ENCODE results near the gene CDH22. TPM values are rescaled to one million over a fixed set of nuclear protein-coding genes. Genes with fewer than 3 reads are reported as not detected.
A peak's percentile ranks its signal among the peaks of the same experiment; 100 is the strongest.

Gene CDH22
- total and polyA plus RNA-seq, 9 of the 15 experiments (the other 6 are each of a cell fraction or from before 2014, with no cell fraction given): 0.07 to 0.08 TPM; not detected in 7

- FAIRE-seq: no peak
- intact Hi-C loops (cut with micrococcal nuclease): loop anchor here (5.0 kb wide), 1 partner anchor 147 kb away; no protein-coding TSS in a partner anchor
Observed at GRCh38 chr20:46169245-46170171, 138.8 kb downstream of the CDH22 start.

More at GRCh38 chr20:46169245-46170171, 138.8 kb downstream of the CDH22 start:
- Histone ChIP-seq H3K9me1 (ENCODE audit: control insufficient read depth, insufficient read depth, low read length) (no peaks in the 10 kb centered on the region), H3K36me3 (ENCODE audit: control insufficient read depth, insufficient read depth, low read length) (no peaks in the 10 kb centered on the region), H3K4me2 (ENCODE audit: insufficient read depth, low read length) (no peak overlapping the region), H3K79me2 (ENCODE audit: control insufficient read depth, insufficient read depth, low read length) (no peaks in the 10 kb centered on the region), H3K9ac (ENCODE audit: insufficient read depth in 1 of 2, low read depth in 2 of 2, low read length in 2 of 2) (no peak overlapping the region), H3K4me1 (replicated peaks in 1 of 2; ENCODE audit: control insufficient read depth in 2 of 2, insufficient read depth in 2 of 2, low read length in 2 of 2) (peaks cover 0 to 5% of the 10 kb centered on the region in 2 experiments; a peak in 1 of 5 replicates), H2AFZ (ENCODE audit: low read depth, low read length) (no peak overlapping the region), H3K4me3 (no peak overlapping the region), H3K27ac (ENCODE audit: extremely low read depth, low read depth, low read length) (no peak overlapping the region), H3K27me3 (ENCODE audit: control insufficient read depth in 2 of 2, insufficient read depth in 2 of 2, low read length in 2 of 2) (peaks cover 7 to 54% of the 10 kb centered on the region in 2 experiments; a peak in 4 of 5 replicates), H4K20me1 (replicated peaks; ENCODE audit: control insufficient read depth, insufficient read depth, low read length) (peaks cover 11% of the 10 kb centered on the region; the same call in 1 of the 2 replicates), H3K9me3 (replicated peaks; ENCODE audit: control insufficient read depth, insufficient read depth, low read depth, low read length) (no peaks in the 10 kb centered on the region)
- POLR2A ChIA-PET: interaction anchor here (1.0 to 1.2 kb wide), 2 partner anchors 11 to 20 kb away, joined by 4 to 7 read pairs; no protein-coding TSS in a partner anchor
- no peak for TF ChIP-seq ZNF592 (IDR thresholded peaks at IDR 0.05)
- peak in 1 of 3 experiments; percentile 15 for TF ChIP-seq YY1 (IDR thresholded peaks at IDR 0.05; ENCODE audit: borderline replicate concordance in 1 of 3, control insufficient read depth in 1 of 3, extremely low read depth in 1 of 3, insufficient read depth in 3 of 3, insufficient read length in 1 of 3, insufficient replicate concordance in 2 of 3, low read depth in 1 of 3, low read length in 2 of 3)
- TF ChIP-seq KLF6 (CRISPR knock-in tag; IDR thresholded peaks at IDR 0.05; ENCODE audit: borderline replicate concordance): no peak
- no peak for DNase-seq (ENCODE audit: extremely low read depth in 1 of 4, low spot score in 3 of 4)
- no TSS peak for BruUV-seq (replicated peaks)
- ATAC-seq: no peak
- CTCF ChIA-PET (ENCODE audit: low intra/inter-chr PET ratio): no interaction called here
- 1% methylated on average over 13 of the region's 13 CpGs for WGBS (ENCODE audit: insufficient coverage, low coverage, missing lambda C conversion rate)
- in situ Hi-C loops (cut with MboI): no loop called here
